EH (cell line): ENCODE results near the gene ARMC10.
"Not testable (repeated sequence)": the region's sequence is repeated elsewhere in the genome, so short reads cannot be mapped to it uniquely, and the experiment has no call there.

Experiments
- DNase-seq: peaks from one replicate; pipeline ENCODE4 v3.0.0-alpha.2; 2015; ENCODE audit warnings: low read depth

The ARMC10 gene

GRCh38 chr7:103124429-103124979 is 49.6 kb downstream of the ARMC10 start:
- DNase-seq, result no peak

- no peak for DNase-seq
These were observed 52.1 kb downstream of the ARMC10 start for GRCh38 chr7:103127006-103127405.

- no peak for DNase-seq
These were observed 55.0 kb downstream of the ARMC10 start for GRCh38 chr7:103129702-103130549.

- no peak for DNase-seq
These were observed 56.1 kb downstream of the ARMC10 start for GRCh38 chr7:103130901-103131624.

GRCh38 chr7:103132995-103133688 is 58.2 kb downstream of the ARMC10 start:
- DNase-seq, result no peak

GRCh38 chr7:103134836-103135554 is 60.1 kb downstream of the ARMC10 start:
- DNase-seq, result peak; percentile 29

- peak; percentile 22 for DNase-seq
These were observed 65.1 kb downstream of the ARMC10 start for GRCh38 chr7:103140061-103140460.

GRCh38 chr7:103140685-103141084 is 65.7 kb downstream of the ARMC10 start:
- no peak for DNase-seq

GRCh38 chr7:103141753-103142404 is 66.9 kb downstream of the ARMC10 start:
- peak; percentile 11 for DNase-seq

- DNase-seq, result no peak
These were observed 67.6 kb downstream of the ARMC10 start for GRCh38 chr7:103142494-103142893.

- DNase-seq, result no peak
These were observed 68.9 kb downstream of the ARMC10 start for GRCh38 chr7:103143868-103144267.

GRCh38 chr7:103144754-103145153 is 69.8 kb downstream of the ARMC10 start:
- not testable (repeated sequence) for DNase-seq

- peak; percentile 9 for DNase-seq
These were observed 73.4 kb downstream of the ARMC10 start for GRCh38 chr7:103148131-103148993.
